Large intestine (tissue), 3 donors: Measurements from ENCODE around the gene POLR3A. TPM values are rescaled to one million over a fixed set of nuclear protein-coding genes. Genes with fewer than 3 reads are reported as not detected.

Experiments used
- DNase-seq, 2 donors: peaks; one replicate each; pipeline versions ENCODE4 v3.0.0 to v3.0.0-alpha.2; 2013
- H3K27ac ChIP-seq: one replicate; pipeline ENCODE4 v1.5.1; 2013; ENCODE audit warnings: low read length
- H3K27me3 ChIP-seq: 2 replicates; pipeline ENCODE4 v1.6.1; 2013; ENCODE audit warnings: low read length; ENCODE audit not compliant: control insufficient read depth, insufficient read depth
- H3K36me3 ChIP-seq: 2 replicates; pipeline ENCODE4 v1.6.1; 2013; ENCODE audit warnings: low read length; ENCODE audit not compliant: control insufficient read depth, insufficient read depth
- H3K4me1 ChIP-seq: one replicate; pipeline ENCODE4 v1.6.1; 2013; ENCODE audit warnings: low read length; ENCODE audit not compliant: control insufficient read depth, insufficient read depth
- H3K4me3 ChIP-seq: one replicate; pipeline ENCODE4 v1.5.1; 2013; ENCODE audit warnings: low read length
- H3K9me3 ChIP-seq: one replicate; pipeline ENCODE4 v1.6.1; 2013; ENCODE audit warnings: mild to moderate bottlenecking, low read depth, low read length, moderate library complexity; ENCODE audit not compliant: control insufficient read depth
- WGBS: methylation state at CpG from one replicate; pipeline ENCODE4 v1.1.5; 2013; ENCODE audit warnings: low lambda C conversion rate; ENCODE audit not compliant: insufficient coverage; 5-methylcytosine and 5-hydroxymethylcytosine counted together
- polyA plus RNA-seq: library from polyadenylated mRNA; unstranded; fragments of 120-200 nt; gene quantifications from one replicate; pipeline ENCODE4 v1.2.1, GENCODE V29; 2013

The POLR3A gene
- polyA plus RNA-seq, 1 donor: 14.1 TPM

GRCh38 chr10:77969114-77969513, 60.2 kb downstream of the POLR3A start:
- no peaks in the 10 kb centered on the region for H3K36me3 ChIP-seq
- WGBS: no CpG with 5 or more reads among the region's 4 CpGs
- peaks cover 12% of the 10 kb centered on the region for H3K4me1 ChIP-seq
- H3K9me3 ChIP-seq: peaks cover under 1% of the 10 kb centered on the region
- no peak overlapping the region for H3K4me3 ChIP-seq
- no peaks in the 10 kb centered on the region for H3K27me3 ChIP-seq
- peak overlapping the region; percentile 67 for H3K27ac ChIP-seq
- peak; percentile 70 to 75 for DNase-seq

- WGBS: no CpG with 5 or more reads among the region's 8 CpGs
- H3K4me3 ChIP-seq: no peak overlapping the region
- peaks cover 12% of the 10 kb centered on the region for H3K4me1 ChIP-seq
- no peaks in the 10 kb centered on the region for H3K27me3 ChIP-seq
- peaks cover 4% of the 10 kb centered on the region for H3K9me3 ChIP-seq
- no peaks in the 10 kb centered on the region for H3K36me3 ChIP-seq
- no peak overlapping the region for H3K27ac ChIP-seq
- peak; percentile 15 to 35 for DNase-seq
Observed at GRCh38 chr10:77967611-77968022, 61.7 kb downstream of the POLR3A start.

GRCh38 chr10:77965294-77965693, 64.0 kb downstream of the POLR3A start:
- no peak for DNase-seq
- peaks cover 12% of the 10 kb centered on the region for H3K4me1 ChIP-seq
- no peak overlapping the region for H3K27ac ChIP-seq
- peaks cover 4% of the 10 kb centered on the region for H3K9me3 ChIP-seq
- 95% methylated on average over 4 of the region's 5 CpGs for WGBS
- no peaks in the 10 kb centered on the region for H3K36me3 ChIP-seq
- no peaks in the 10 kb centered on the region for H3K27me3 ChIP-seq
- no peak overlapping the region for H3K4me3 ChIP-seq

GRCh38 chr10:77964811-77965210, 64.5 kb downstream of the POLR3A start:
- no peak overlapping the region for H3K4me3 ChIP-seq
- no peaks in the 10 kb centered on the region for H3K27me3 ChIP-seq
- WGBS: no CpG with 5 or more reads among the region's 1 CpG
- no peak overlapping the region for H3K27ac ChIP-seq
- peaks cover 12% of the 10 kb centered on the region for H3K4me1 ChIP-seq
- DNase-seq: no peak
- H3K9me3 ChIP-seq: peaks cover 4% of the 10 kb centered on the region
- no peaks in the 10 kb centered on the region for H3K36me3 ChIP-seq

GRCh38 chr10:77963901-77964300, 65.4 kb downstream of the POLR3A start:
- Histone ChIP-seq H3K4me1 (peaks cover 6% of the 10 kb centered on the region), H3K27ac (no peak overlapping the region), H3K4me3 (no peak overlapping the region), H3K9me3 (peaks cover 4% of the 10 kb centered on the region), H3K36me3 (no peaks in the 10 kb centered on the region), H3K27me3 (no peaks in the 10 kb centered on the region)
- DNase-seq: no peak
- no CpG with 5 or more reads among the region's 7 CpGs for WGBS

GRCh38 chr10:77962350-77963146, 66.8 kb downstream of the POLR3A start:
- peaks cover 4% of the 10 kb centered on the region for H3K9me3 ChIP-seq
- no peaks in the 10 kb centered on the region for H3K27me3 ChIP-seq
- H3K27ac ChIP-seq: no peak overlapping the region
- WGBS: no CpG with 5 or more reads among the region's 7 CpGs
- no peaks in the 10 kb centered on the region for H3K36me3 ChIP-seq
- no peak for DNase-seq
- no peak overlapping the region for H3K4me3 ChIP-seq
- H3K4me1 ChIP-seq: peaks cover 2% of the 10 kb centered on the region

GRCh38 chr10:77961668-77962067, 67.6 kb downstream of the POLR3A start:
- no peak overlapping the region for H3K4me3 ChIP-seq
- H3K9me3 ChIP-seq: peaks cover 4% of the 10 kb centered on the region
- H3K36me3 ChIP-seq: no peaks in the 10 kb centered on the region
- H3K27ac ChIP-seq: no peak overlapping the region
- H3K27me3 ChIP-seq: no peaks in the 10 kb centered on the region
- WGBS: no CpG with 5 or more reads among the region's 6 CpGs
- DNase-seq: no peak
- peaks cover 2% of the 10 kb centered on the region for H3K4me1 ChIP-seq

GRCh38 chr10:77960829-77961329, 68.4 kb downstream of the POLR3A start:
- H3K4me1 ChIP-seq: no peaks in the 10 kb centered on the region
- H3K4me3 ChIP-seq: no peak overlapping the region
- 100% methylated on average over 2 of the region's 6 CpGs for WGBS
- no peaks in the 10 kb centered on the region for H3K36me3 ChIP-seq
- H3K9me3 ChIP-seq: peaks cover 4% of the 10 kb centered on the region
- no peaks in the 10 kb centered on the region for H3K27me3 ChIP-seq
- H3K27ac ChIP-seq: no peak overlapping the region
- no peak for DNase-seq

GRCh38 chr10:77959887-77960455, 69.3 kb downstream of the POLR3A start:
- H3K9me3 ChIP-seq: peaks cover 4% of the 10 kb centered on the region
- H3K27me3 ChIP-seq: no peaks in the 10 kb centered on the region
- WGBS: no CpG with 5 or more reads among the region's 8 CpGs
- H3K4me1 ChIP-seq: no peaks in the 10 kb centered on the region
- H3K36me3 ChIP-seq: no peaks in the 10 kb centered on the region
- H3K4me3 ChIP-seq: no peak overlapping the region
- H3K27ac ChIP-seq: no peak overlapping the region
- no peak for DNase-seq

- H3K4me3 ChIP-seq: no peak overlapping the region
- no peaks in the 10 kb centered on the region for H3K27me3 ChIP-seq
- peaks cover 5% of the 10 kb centered on the region for H3K4me1 ChIP-seq
- peaks cover 4% of the 10 kb centered on the region for H3K9me3 ChIP-seq
- H3K27ac ChIP-seq: no peak overlapping the region
- DNase-seq: no peak
- no peaks in the 10 kb centered on the region for H3K36me3 ChIP-seq
- no CpG with 5 or more reads among the region's 4 CpGs for WGBS
Observed at GRCh38 chr10:77959384-77959783, 69.9 kb downstream of the POLR3A start.
